T-helper 2 cell treated with Interferon-gamma antibody and Interleukin-4, amounts not matched to agents 100 ng/mL and 5 ng/mL, for 36 hours (primary cell): ENCODE data around the gene TCEAL1. TPM values are rescaled to one million over a fixed set of nuclear protein-coding genes. Genes with fewer than 3 reads are reported as not detected.

Source experiments
- intact Hi-C: fragments of 100-400 bp; cut with micrococcal nuclease; formaldehyde crosslinking; loops from one replicate; pipeline ENCODE4 v1.15.1; 2023
- total RNA-seq: library from RNA; stranded (reverse); gene quantifications from 2 replicates; pipeline ENCODE4 v1.2.3, GENCODE V29; 2022

Gene TCEAL1
- total RNA-seq, 1 donor from 2014 or later = 3.2 TPM

DNA sequence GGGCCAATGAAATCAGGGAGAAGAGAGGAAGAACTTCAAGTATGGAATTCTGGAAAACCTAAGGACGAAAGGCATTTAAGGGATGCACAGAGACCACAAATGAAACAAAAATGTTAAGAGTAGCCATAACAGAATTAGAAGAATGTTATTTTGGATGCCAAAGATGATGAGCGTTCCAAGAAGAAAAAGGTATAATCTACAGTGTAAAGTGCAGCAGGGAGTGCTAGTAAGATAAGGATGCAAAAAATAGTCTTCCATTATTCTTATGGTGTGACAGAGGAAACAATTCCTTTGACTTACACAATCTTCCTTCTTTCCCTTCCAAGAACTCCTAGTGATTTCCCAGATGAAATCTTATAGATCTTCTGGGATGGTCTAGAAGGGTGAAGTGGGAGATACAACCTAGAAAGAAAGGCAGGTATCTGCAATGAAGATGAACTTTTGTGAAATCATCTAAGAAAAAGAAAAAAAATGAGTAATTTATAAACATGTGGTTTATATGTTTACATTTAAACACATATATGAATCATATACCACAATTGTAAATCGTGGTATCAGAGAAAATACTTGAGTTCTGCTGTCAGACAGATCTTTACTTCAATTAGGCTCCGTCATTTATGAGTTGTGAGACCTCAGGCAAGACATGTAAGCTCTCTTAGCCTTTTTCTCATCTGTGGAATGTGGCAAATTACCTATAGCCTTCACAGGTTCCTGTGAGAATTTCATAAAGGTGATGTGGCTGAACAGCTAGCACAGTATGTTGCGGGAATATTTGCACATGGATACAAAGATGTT, 49.6 kb downstream of the TCEAL1 start:
- intact Hi-C loops = no loop called here

Other genes starting within 250 kb of the TCEAL1 start
- gene RAB40A, start 109.5 kb upstream of the TCEAL1 start, total RNA-seq = 0.07 and 0.20 TPM in 2 replicates
- 3.3 and 3.7 TPM in 2 replicates for gene TCEAL4, start 43.5 kb upstream of the TCEAL1 start, total RNA-seq
- 1.0 and 1.6 TPM in 2 replicates for gene TCEAL3, start 21.0 kb upstream of the TCEAL1 start, total RNA-seq
- gene MORF4L2, start 57.7 kb downstream of the TCEAL1 start, total RNA-seq = 133 and 136 TPM in 2 replicates
- not detected in 2 replicates for gene TMEM31, start 81.9 kb downstream of the TCEAL1 start, total RNA-seq
- not detected in 2 replicates for gene PLP1, start 147.9 kb downstream of the TCEAL1 start, total RNA-seq
- gene RAB9B, start 203.3 kb downstream of the TCEAL1 start, total RNA-seq = 0.48 and 0.98 TPM in 2 replicates